SK-N-SH (cell line): ENCODE measurements around the gene IL3. TPM values are rescaled to one million over a fixed set of nuclear protein-coding genes. Genes with fewer than 3 reads are reported as not detected.

ENCODE experiments used
- CTCF ChIA-PET: fragments of 300-600, 350-600 bp; formaldehyde crosslinking; extraction: SDS; loops from one replicate; lab custom pipeline; 2021; lab: Yijun Ruan, JAX
- POLR2A ChIA-PET: fragments of 350-600 bp; sonication (Branson Sonifier 250); formaldehyde crosslinking; extraction: SDS; loops from one replicate; lab custom pipeline; 2020; ENCODE audit warnings: antibody characterized with exemption, inconsistent platforms; lab: Yijun Ruan, JAX
- DNase-seq: peaks from one replicate; pipeline ENCODE4 v3.0.0; 2012
- H2AFZ ChIP-seq: fragments of 200-600 bp; sonication (generic); 2 replicates; pipeline ENCODE4 v1.8.1; 2016; ENCODE audit warnings: antibody characterized with exemption, mild to moderate bottlenecking, low read depth
- H3F3A ChIP-seq: fragments of 200-600 bp; sonication (generic); replicated peaks from 2 replicates; pipeline ENCODE3; 2016; ENCODE audit warnings: antibody characterized with exemption, mild to moderate bottlenecking; ENCODE audit not compliant: insufficient read depth
- H3K27ac ChIP-seq, 2 experiments: fragments of 200-500 bp in 1 of 2; fragments of 200-600 bp in 1 of 2; sonication (Bioruptor generic) in 1 of 2; sonication (generic), shearing (Covaris generic) in 1 of 2; 2 replicates each; pipeline versions ENCODE4 v1.5.1 to v1.6.1; 2014 to 2016; ENCODE audit warnings: low read depth in 2 of 2, inconsistent platforms in 1 of 2, low read length in 1 of 2, mild to moderate bottlenecking in 1 of 2, mixed read lengths in 1 of 2
- H3K27me3 ChIP-seq: fragments of 200-600 bp; sonication (generic), shearing (Covaris generic); 2 replicates; pipeline ENCODE4 v1.6.1; 2016; ENCODE audit warnings: mixed run types; ENCODE audit not compliant: insufficient read depth
- H3K36me3 ChIP-seq, 2 experiments: fragments of 200-500 bp in 1 of 2; fragments of 200-600 bp in 1 of 2; sonication (Bioruptor generic) in 1 of 2; sonication (generic) in 1 of 2; replicated peaks in 1 of 2; 2 replicates each; pipeline versions ENCODE3 to v1.5.1; 2014 to 2016; ENCODE audit warnings: low read length in 1 of 2, mild to moderate bottlenecking in 1 of 2; ENCODE audit not compliant: insufficient read depth in 2 of 2, control insufficient read depth in 1 of 2
- H3K4me1 ChIP-seq, 2 experiments: fragments of 200-500 bp in 1 of 2; fragments of 200-600 bp in 1 of 2; sonication (Bioruptor generic) in 1 of 2; sonication (generic), shearing (Covaris generic) in 1 of 2; 2 replicates each; pipeline versions ENCODE4 v1.5.1 to v1.6.1; 2014 to 2016; ENCODE audit warnings: low read depth in 1 of 2, low read length in 1 of 2, mixed run types in 1 of 2; ENCODE audit not compliant: insufficient read depth in 2 of 2, control insufficient read depth in 1 of 2
- H3K4me2 ChIP-seq: fragments of 200-600 bp; sonication (generic), shearing (Covaris generic); 2 replicates; pipeline ENCODE4 v1.6.1; 2017; ENCODE audit warnings: mixed run types
- H3K4me3 ChIP-seq, 2 experiments: fragments of 200-500 bp in 1 of 2; fragments of 200-600 bp in 1 of 2; sonication (Bioruptor generic) in 1 of 2; sonication (generic), shearing (Covaris generic) in 1 of 2; 2 replicates each; pipeline versions ENCODE4 v1.5.1 to v1.8.1; 2014 to 2016; ENCODE audit warnings: low read depth in 2 of 2, inconsistent platforms in 1 of 2, low read length in 1 of 2, mild to moderate bottlenecking in 1 of 2, mixed read lengths in 1 of 2, moderate library complexity in 1 of 2
- H3K79me2 ChIP-seq: fragments of 200-600 bp; sonication (generic); 2 replicates; pipeline ENCODE4 v1.8.1; 2017; ENCODE audit warnings: mild to moderate bottlenecking; ENCODE audit not compliant: insufficient read depth
- H3K9ac ChIP-seq: fragments of 200-600 bp; sonication (generic); 2 replicates; pipeline ENCODE4 v1.6.1; 2017; ENCODE audit warnings: mixed run types
- H3K9me2 ChIP-seq: fragments of 200-600 bp; sonication (generic); 2 replicates; pipeline ENCODE4 v1.6.1; 2017; ENCODE audit warnings: mixed run types
- H3K9me3 ChIP-seq: fragments of 200-600 bp; sonication (generic); 2 replicates; pipeline ENCODE4 v1.6.1; 2017; ENCODE audit warnings: mixed run types, mild to moderate bottlenecking, moderate library complexity
- H4K20me1 ChIP-seq: fragments of 200-600 bp; sonication (generic); 2 replicates; pipeline ENCODE4 v1.6.1; 2017; ENCODE audit warnings: mild to moderate bottlenecking, mixed run types; ENCODE audit not compliant: insufficient read depth
- FOSL2 ChIP-seq: IDR thresholded peaks from 2 replicates; pipeline ENCODE4 v1.4.0; 2012; ENCODE audit warnings: low read depth, mild to moderate bottlenecking, moderate library complexity, borderline replicate concordance
- FOXJ3 ChIP-seq: sonication (generic); formaldehyde crosslinking; IDR thresholded peaks from 2 replicates; pipeline ENCODE4 v1.5.1; 2020; ENCODE audit warnings: mild to moderate bottlenecking, missing genetic modification reagents
- GATA2 ChIP-seq: sonication (generic); formaldehyde crosslinking; IDR thresholded peaks from 2 replicates; pipeline ENCODE4 v1.5.0; 2020; ENCODE audit warnings: mild to moderate bottlenecking, missing genetic modification reagents
- JUND ChIP-seq: IDR thresholded peaks from 2 replicates; pipeline ENCODE4 v1.4.0; 2012
- RAD21 ChIP-seq: IDR thresholded peaks from 2 replicates; pipeline ENCODE4 v1.6.1; 2012; ENCODE audit warnings: mild to moderate bottlenecking, low read length
- TCF12 ChIP-seq: IDR thresholded peaks from 2 replicates; pipeline ENCODE4 v1.4.0; 2012
- TEAD4 ChIP-seq: IDR thresholded peaks from 2 replicates; pipeline ENCODE4 v1.4.0; 2012; ENCODE audit warnings: mild to moderate bottlenecking, borderline replicate concordance; ENCODE audit not compliant: insufficient read depth
- WGBS: methylation state at CpG from one replicate; pipeline ENCODE4 v1.1.6; 2017; ENCODE audit warnings: low lambda C conversion rate; 5-methylcytosine and 5-hydroxymethylcytosine counted together
- polyA plus RNA-seq, 3 experiments: library from polyadenylated mRNA; depleted of rRNA; stranded (reverse); fragments of >200 nt; gene quantifications; 2 replicates each; pipeline ENCODE4 v1.2.3, GENCODE V29; 2012
- TF ChIP-seq, protein P1 (sequence below): IDR thresholded peaks from 2 replicates; pipeline ENCODE4; 2012
- TF ChIP-seq, protein P2 (sequence below): fragments of 150-350 bp; IDR thresholded peaks from 2 replicates; pipeline ENCODE4 v1.6.1; 2017; ENCODE audit warnings: antibody characterized with exemption, low read length, low read depth, borderline replicate concordance

Gene IL3
- polyA plus RNA-seq, 1 of the 3 experiments (the other 2 are of a cell fraction) = not detected

- no peak overlapping the region for H3K27ac ChIP-seq
- no peaks in the 10 kb centered on the region for H3K79me2 ChIP-seq
- POLR2A ChIA-PET = no interaction called here
- H3K9ac ChIP-seq = no peak overlapping the region
- TF ChIP-seq FOSL2 = no peak
- H3K9me3 ChIP-seq = no peaks in the 10 kb centered on the region
- WGBS = 41% methylated on average over 2 of the region's 2 CpGs
- H3K9me2 ChIP-seq = no peaks in the 10 kb centered on the region
- CTCF ChIA-PET = no interaction called here
- H3K36me3 ChIP-seq = no peaks in the 10 kb centered on the region
- no peak for DNase-seq
- H3F3A ChIP-seq = no peaks in the 10 kb centered on the region
- no peaks in the 10 kb centered on the region for H4K20me1 ChIP-seq
- no peaks in the 10 kb centered on the region for H3K27me3 ChIP-seq
- H3K4me3 ChIP-seq = no peak overlapping the region
- no peak overlapping the region for H3K4me2 ChIP-seq
- peaks cover 0 to 2% of the 10 kb centered on the region in 2 experiments; a peak in 1 of 4 replicates for H3K4me1 ChIP-seq
- H2AFZ ChIP-seq = no peak overlapping the region
Observed at GRCh38 chr5:132022737-132023136, 37.7 kb upstream of the IL3 start.

- Histone ChIP-seq H3K4me3 (no peak overlapping the region), H4K20me1 (no peaks in the 10 kb centered on the region), H3F3A (no peaks in the 10 kb centered on the region), H3K27ac (no peak overlapping the region), H2AFZ (no peak overlapping the region), H3K79me2 (no peaks in the 10 kb centered on the region), H3K27me3 (no peaks in the 10 kb centered on the region), H3K4me2 (no peak overlapping the region), H3K9ac (no peak overlapping the region), H3K36me3 (no peaks in the 10 kb centered on the region), H3K9me2 (no peaks in the 10 kb centered on the region), H3K9me3 (no peaks in the 10 kb centered on the region), H3K4me1 (peaks cover 0 to 2% of the 10 kb centered on the region in 2 experiments; a peak in 1 of 4 replicates)
- WGBS = 56% methylated on average over 5 of the region's 5 CpGs
- ChIA-PET CTCF (interaction anchor here (0.8 to 1.8 kb wide), 2 partner anchors 8 to 16 kb away, joined by 4 to 7 read pairs; no protein-coding TSS in a partner anchor), POLR2A (no interaction called here)
- no peak for TF ChIP-seq TCF12
- TF ChIP-seq, protein P1, sequence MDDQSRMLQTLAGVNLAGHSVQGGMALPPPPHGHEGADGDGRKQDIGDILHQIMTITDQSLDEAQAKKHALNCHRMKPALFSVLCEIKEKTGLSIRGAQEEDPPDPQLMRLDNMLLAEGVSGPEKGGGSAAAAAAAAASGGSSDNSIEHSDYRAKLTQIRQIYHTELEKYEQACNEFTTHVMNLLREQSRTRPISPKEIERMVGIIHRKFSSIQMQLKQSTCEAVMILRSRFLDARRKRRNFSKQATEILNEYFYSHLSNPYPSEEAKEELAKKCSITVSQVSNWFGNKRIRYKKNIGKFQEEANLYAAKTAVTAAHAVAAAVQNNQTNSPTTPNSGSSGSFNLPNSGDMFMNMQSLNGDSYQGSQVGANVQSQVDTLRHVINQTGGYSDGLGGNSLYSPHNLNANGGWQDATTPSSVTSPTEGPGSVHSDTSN = no peak
- no peak for TF ChIP-seq GATA2 (CRISPR knock-in tag)
- TF ChIP-seq FOSL2 = no peak
- TF ChIP-seq, protein P2, sequence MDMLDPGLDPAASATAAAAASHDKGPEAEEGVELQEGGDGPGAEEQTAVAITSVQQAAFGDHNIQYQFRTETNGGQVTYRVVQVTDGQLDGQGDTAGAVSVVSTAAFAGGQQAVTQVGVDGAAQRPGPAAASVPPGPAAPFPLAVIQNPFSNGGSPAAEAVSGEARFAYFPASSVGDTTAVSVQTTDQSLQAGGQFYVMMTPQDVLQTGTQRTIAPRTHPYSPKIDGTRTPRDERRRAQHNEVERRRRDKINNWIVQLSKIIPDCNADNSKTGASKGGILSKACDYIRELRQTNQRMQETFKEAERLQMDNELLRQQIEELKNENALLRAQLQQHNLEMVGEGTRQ = no peak
- no peak for DNase-seq
Observed at GRCh38 chr5:132023258-132024116, 37.0 kb upstream of the IL3 start.

DNA sequence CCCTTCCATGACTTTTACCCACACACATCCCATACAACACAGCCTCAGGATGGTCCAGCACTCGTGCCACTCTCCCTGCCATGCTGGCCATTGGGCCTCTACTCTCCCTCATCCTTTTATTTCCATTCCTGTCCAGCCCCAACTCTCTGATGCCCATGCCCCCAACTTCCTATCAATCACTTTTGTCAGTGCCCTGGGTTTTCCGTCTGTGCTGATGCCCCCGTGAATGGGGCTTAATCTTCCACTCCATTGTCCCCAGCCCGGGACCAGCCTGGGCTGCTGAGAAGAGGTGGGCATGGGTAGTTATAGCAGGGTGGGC, 36.4 kb upstream of the IL3 start:
- DNase-seq = no peak
- Histone ChIP-seq H3K9me3 (no peaks in the 10 kb centered on the region), H3K79me2 (no peaks in the 10 kb centered on the region), H3K27ac (no peak overlapping the region), H3K9me2 (no peaks in the 10 kb centered on the region), H4K20me1 (no peaks in the 10 kb centered on the region), H2AFZ (no peak overlapping the region), H3K9ac (no peak overlapping the region), H3K27me3 (no peaks in the 10 kb centered on the region), H3K4me2 (no peak overlapping the region), H3F3A (no peaks in the 10 kb centered on the region), H3K36me3 (no peaks in the 10 kb centered on the region), H3K4me1 (peaks cover 0 to 2% of the 10 kb centered on the region in 2 experiments; a peak in 1 of 4 replicates), H3K4me3 (no peak overlapping the region)
- ChIA-PET POLR2A (no interaction called here), CTCF (interaction anchor here (1.8 kb wide), 1 partner anchor 16 kb away, joined by 7 read pairs; no protein-coding TSS in a partner anchor)
- WGBS = 26% methylated on average over 4 of the region's 4 CpGs
- TF ChIP-seq, protein P1 = no peak
- TF ChIP-seq RAD21 (no peak), TEAD4 (no peak), FOSL2 (no peak), JUND (no peak), FOXJ3 (no peak)
- TF ChIP-seq, protein P2 = no peak
